GM18951 (cell line): ENCODE results near the gene CD52.
A peak's percentile ranks its signal among the peaks of the same experiment; 100 is the strongest.

Source experiments
- POLR2A ChIP-seq: IDR thresholded peaks from 4 replicates; pipeline ENCODE4 v1.6.1; 2011; ENCODE audit warnings: mild to moderate bottlenecking; ENCODE audit not compliant: insufficient read length, insufficient read depth; ENCODE audit errors: extremely low read depth
- in situ Hi-C: fragments of 300-500 bp; cut with MboI; formaldehyde crosslinking; loops from one replicate; pipeline ENCODE4 v1.12.0; 2022; ENCODE audit warnings: low sequenced_read_pairs, mixed read lengths, inconsistent platforms; ENCODE audit not compliant: unreplicated experiment

Gene CD52

GRCh38 chr1:26280333-26281042 is 37.3 kb upstream of the CD52 start:
- no peak for TF ChIP-seq POLR2A
- in situ Hi-C loops = no loop called here

DNA sequence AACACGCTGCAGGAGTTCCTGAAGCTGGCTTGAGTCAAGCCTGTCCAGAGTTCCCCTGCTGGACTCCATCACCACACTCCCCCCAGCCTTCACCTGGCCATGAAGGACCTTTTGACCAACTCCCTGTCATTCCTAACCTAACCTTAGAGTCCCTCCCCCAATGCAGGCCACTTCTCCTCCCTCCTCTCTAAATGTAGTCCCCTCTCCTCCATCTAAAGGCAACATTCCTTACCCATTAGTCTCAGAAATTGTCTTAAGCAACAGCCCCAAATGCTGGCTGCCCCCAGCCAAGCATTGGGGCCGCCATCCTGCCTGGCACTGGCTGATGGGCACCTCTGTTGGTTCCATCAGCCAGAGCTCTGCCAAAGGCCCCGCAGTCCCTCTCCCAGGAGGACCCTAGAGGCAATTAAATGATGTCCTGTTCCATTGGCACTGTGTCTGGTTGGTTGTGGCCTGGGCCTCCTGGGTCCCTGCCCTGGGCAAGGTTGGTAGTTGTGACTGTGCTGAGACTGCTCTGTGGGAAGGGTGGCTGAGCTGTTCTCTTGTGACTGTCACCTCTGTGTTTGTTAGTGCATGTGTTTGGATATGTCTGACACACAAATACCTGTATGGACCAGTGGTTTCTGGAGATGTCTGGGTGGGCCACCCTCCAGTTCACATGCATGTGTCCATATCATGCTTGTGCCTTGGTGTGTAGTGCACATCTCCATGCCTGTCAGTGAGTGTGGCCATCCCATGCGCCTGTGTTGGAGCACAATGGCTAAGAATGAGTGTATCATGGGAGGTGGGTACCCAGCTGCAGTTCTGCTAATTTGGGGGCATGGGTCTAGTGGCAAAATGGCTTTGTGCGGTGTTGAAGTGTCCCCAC is 36.4 kb upstream of the CD52 start:
- TF ChIP-seq POLR2A = peak; percentile 19
- in situ Hi-C loops = no loop called here

DNA sequence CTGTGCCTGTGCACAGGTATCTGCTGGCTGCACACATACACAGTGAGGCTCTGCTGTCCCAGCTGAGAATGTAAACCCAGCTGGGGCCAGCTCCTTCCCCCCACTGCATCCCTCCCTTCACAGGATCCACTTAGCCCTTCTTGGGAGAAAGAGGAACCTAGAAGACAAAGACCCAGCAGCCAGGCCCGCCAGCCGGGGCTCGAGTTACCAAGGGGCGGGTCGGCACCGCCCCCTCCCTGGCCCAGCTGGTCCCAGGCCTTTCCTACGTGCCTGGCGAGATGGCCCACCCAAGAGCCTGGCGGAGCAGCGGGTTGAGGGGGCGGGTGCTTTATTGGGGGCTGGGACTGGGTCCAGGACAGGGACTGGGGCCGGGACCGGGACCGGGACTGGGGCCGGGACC is 35.8 kb upstream of the CD52 start:
- no peak for TF ChIP-seq POLR2A

DNA sequence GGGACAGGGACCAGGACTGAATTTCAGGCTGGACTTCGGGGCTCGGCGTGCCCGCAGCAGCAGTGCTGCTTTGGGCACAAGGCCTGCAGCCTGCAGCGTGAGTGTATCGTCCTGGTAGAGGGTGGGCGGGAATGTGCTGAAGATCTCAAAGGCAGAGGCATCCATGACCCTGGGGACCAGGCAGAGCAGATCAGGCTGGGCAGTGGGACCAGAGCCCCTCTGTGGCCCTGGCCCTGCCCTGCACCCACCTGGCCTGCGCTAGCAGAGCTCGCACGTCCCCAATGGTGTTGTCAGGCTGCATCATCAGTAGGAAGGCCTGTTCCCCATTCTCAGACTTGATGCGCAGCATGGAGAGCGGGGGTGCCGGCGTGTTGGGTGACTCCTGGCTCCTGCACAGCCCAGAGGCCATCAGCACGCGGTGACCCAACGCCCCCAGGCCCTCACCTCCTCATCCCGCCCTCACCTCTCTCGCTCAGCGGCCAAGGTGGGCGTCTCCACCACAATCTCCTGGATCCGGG is 35.3 kb upstream of the CD52 start:
- peak; percentile 11 for TF ChIP-seq POLR2A
- in situ Hi-C loops = no loop called here

More for the DNA sequence above, 35.8 kb upstream of the CD52 start:
- in situ Hi-C loops = no loop called here

DNA sequence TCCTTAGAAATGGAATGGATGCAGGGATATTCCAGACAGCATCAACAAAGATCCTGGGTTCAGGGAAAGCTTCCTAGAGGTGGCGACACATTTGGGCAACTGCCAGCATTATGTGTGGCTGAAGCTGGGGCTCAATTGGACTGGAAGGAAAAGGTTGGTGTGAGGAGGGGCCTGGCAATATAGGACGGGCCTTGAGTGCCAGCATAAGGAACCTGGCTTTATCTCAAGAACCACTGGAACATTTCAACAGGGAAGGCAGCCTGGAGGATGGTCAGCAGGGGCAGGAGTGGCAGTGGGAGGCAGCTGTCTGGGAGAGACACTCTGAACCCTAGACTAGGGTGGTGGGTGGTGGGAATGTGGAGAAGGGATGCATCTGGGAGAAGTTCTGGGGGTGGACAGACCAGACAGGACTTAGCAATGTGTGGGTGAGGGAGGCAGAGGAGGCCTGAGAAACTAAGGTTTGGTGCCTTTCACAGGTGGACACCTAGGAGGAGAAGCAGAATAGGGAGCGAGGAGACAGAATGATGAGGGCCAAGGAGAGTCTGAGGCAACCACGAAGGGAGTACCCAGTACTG is 34.4 kb upstream of the CD52 start:
- peak; percentile 15 for TF ChIP-seq POLR2A
- in situ Hi-C loops = no loop called here

- no peak for TF ChIP-seq POLR2A
- in situ Hi-C loops = no loop called here
Observed at GRCh38 chr1:26283871-26284596, 33.7 kb upstream of the CD52 start.

DNA sequence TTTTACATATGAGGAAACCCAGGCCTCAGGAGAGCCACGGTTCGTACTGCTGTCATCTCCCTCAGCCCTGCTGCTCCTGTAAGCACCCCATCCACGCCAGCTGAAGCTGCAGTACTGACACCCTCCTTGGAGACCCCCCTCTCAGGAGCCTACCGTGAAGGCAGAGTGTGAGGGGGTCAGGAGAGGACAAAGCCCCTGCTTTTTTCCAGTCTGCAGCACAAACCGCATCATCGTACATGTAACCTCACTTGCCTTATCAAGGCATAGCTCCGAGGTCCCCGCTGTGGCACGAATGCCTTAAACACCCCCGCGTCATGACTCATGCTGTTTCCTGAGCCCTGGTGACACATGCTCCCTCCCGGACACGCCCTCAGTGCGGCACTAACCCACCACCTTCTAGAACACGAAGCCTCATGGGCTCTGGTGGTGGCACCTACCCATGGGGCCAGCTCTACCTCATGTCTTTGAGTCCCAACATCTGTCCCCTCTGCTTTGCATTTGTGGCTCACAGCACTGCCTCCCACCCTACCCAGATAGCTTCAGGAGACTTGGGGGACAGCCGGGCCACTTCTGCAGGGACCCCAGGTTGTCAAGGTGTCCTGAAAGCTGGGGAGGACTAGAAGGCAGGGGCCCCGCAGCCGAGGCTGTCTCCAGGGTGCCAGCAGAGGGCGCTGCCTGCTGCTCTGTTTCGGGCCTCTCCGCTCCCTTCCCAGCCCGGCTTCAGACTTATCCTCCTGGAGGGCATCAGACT is 33.0 kb upstream of the CD52 start:
- in situ Hi-C loops = loop anchor here (5.0 kb wide), 1 partner anchor 38 kb away; no protein-coding TSS in a partner anchor
- TF ChIP-seq POLR2A = no peak

DNA sequence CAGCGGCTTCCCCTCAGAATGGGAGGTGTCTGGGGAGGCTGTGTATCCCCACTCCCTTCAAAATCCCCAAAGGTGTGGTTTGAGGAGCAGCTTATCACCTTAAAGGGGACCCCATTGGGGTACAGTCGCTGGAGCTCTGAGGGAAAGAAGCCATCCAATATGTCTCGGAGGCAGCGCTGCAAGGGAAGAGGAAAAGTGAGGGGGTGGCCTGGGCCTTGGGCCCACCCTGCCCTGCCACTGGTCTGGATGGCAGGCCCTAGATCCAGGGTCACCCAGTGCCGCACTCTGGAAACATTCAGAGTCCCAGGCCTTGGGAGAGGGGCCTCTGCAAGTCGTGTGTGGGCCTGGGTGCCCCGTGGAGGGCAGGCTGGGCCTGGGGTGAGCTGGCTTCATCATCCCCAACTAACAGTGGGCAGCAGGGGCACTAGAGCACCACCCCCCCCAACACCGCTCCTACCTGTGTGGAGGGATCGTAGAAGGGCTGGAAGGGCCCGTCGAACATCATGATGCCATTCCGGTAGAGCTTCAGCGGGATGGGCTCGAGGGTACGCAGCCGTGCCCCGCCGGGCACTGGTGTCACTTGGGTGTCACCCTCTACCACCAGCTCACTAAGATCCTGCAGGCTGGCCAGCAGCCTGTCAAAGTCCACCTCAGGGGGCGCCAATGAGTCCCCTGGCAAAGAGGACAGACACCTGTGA is 32.2 kb upstream of the CD52 start:
- no peak for TF ChIP-seq POLR2A
- in situ Hi-C loops = loop anchor here (5.0 kb wide), 1 partner anchor 37 kb away; no protein-coding TSS in a partner anchor

- TF ChIP-seq POLR2A = no peak
- in situ Hi-C loops = loop anchor here (5.0 kb wide), 1 partner anchor 36 kb away; no protein-coding TSS in a partner anchor
Observed at GRCh38 chr1:26286064-26286416, 31.7 kb upstream of the CD52 start.

DNA sequence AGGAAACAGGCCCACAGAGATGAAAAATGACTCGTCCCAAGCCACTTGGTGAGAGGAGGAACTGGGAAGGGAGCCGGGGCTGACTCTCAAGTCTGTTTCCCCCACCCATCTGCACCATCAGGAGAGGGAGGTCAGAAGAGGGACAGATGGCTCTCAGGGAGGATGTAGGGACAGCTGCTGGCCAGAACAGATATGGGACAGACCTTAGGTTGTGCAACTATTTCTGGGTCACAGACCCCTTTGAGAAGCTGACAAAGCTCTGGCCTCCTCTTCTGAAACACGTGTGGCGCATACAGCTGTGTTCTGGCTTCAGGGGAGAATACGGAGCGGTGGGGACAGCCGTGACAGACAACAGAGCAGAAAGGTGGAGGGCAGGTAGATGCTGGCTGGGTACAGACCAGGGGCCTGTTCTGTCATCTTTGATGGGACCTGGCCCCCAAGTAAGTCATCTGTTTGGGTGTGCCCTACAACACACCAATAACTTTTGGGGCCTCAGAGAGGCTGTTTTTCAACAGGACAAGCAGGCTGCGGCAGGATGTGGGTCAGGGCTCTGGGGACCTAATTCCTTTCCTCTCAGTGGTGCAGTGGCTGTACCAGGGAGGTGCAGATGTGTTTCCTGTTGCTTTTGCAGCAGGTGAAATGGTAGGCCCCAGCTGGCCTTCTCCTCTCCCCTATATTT is 30.6 kb upstream of the CD52 start:
- in situ Hi-C loops = loop anchor here (5.0 kb wide), 1 partner anchor 35 kb away; no protein-coding TSS in a partner anchor
- peak; percentile 48 for TF ChIP-seq POLR2A

- in situ Hi-C loops = loop anchor here (5.0 kb wide), 1 partner anchor 34 kb away; no protein-coding TSS in a partner anchor
- TF ChIP-seq POLR2A = no peak
Observed at GRCh38 chr1:26287811-26288210, 29.9 kb upstream of the CD52 start.
